GM23338 (cell line): Measurements from ENCODE around the gene UGP2. TPM values are rescaled to one million over a fixed set of nuclear protein-coding genes. Genes with fewer than 3 reads are reported as not detected.
A peak's percentile ranks its signal among the peaks of the same experiment; 100 is the strongest.

Experiments used
- ATAC-seq: fragments of 200-7000 bp; cut with Tn5 transposase; 3 replicates; pipeline ENCODE4 v1.9.1; 2020
- DNase-seq: peaks from one replicate; pipeline ENCODE4 v3.0.0-alpha.2; 2015; ENCODE audit warnings: low spot score
- H2AFZ ChIP-seq: fragments of 200-600 bp; sonication (generic); 2 replicates; pipeline ENCODE4 v1.8.0; 2016; ENCODE audit warnings: antibody characterized with exemption, mild to moderate bottlenecking, moderate library complexity
- H3F3A ChIP-seq: fragments of 200-600 bp; sonication (generic); replicated peaks from 2 replicates; pipeline ENCODE4 v1.8.0; 2017; ENCODE audit warnings: antibody characterized with exemption, mixed run types, low read depth
- H3K27ac ChIP-seq: fragments of 200-600 bp; sonication (generic); 2 replicates; pipeline ENCODE4 v1.6.1; 2016; ENCODE audit warnings: low read depth
- H3K27me3 ChIP-seq: fragments of 200-600 bp; sonication (generic); 2 replicates; pipeline ENCODE4 v1.8.0; 2016; ENCODE audit warnings: mild to moderate bottlenecking, mixed run types, moderate library complexity; ENCODE audit not compliant: insufficient read depth
- H3K36me3 ChIP-seq: fragments of 200-600 bp; sonication (generic); 2 replicates; pipeline ENCODE4 v1.8.0; 2016; ENCODE audit warnings: mild to moderate bottlenecking; ENCODE audit not compliant: insufficient read depth
- H3K4me1 ChIP-seq: fragments of 200-600 bp; sonication (generic); 2 replicates; pipeline ENCODE4 v1.8.0; 2016; ENCODE audit warnings: mild to moderate bottlenecking, moderate library complexity; ENCODE audit not compliant: insufficient read depth
- H3K4me2 ChIP-seq: fragments of 200-600 bp; sonication (generic); 2 replicates; pipeline ENCODE4 v1.7.1; 2017; ENCODE audit warnings: mixed run types
- H3K4me3 ChIP-seq: fragments of 200-600 bp; sonication (generic); 2 replicates; pipeline ENCODE4 v1.6.1; 2016; ENCODE audit warnings: mixed run types
- H3K79me2 ChIP-seq: fragments of 200-600 bp; sonication (generic); replicated peaks from 2 replicates; pipeline ENCODE4 v1.8.0; 2017; ENCODE audit warnings: mild to moderate bottlenecking; ENCODE audit not compliant: insufficient read depth
- H3K9me2 ChIP-seq: fragments of 200-600 bp; sonication (generic); 2 replicates; pipeline ENCODE4 v1.8.0; 2017; ENCODE audit not compliant: insufficient read depth
- H4K20me1 ChIP-seq: fragments of 200-600 bp; sonication (generic); replicated peaks from 2 replicates; pipeline ENCODE4 v1.8.0; 2017; ENCODE audit warnings: mild to moderate bottlenecking; ENCODE audit not compliant: insufficient read depth
- H3K27ac Mint-ChIP-seq: 2 replicates; pipeline ENCODE4 v1.8.0; 2020; ENCODE audit warnings: inconsistent platforms, mild to moderate bottlenecking, moderate library complexity, mixed read lengths
- H3K27me3 Mint-ChIP-seq: 3 replicates; pipeline ENCODE4 v1.8.0; 2022; ENCODE audit warnings: low read depth, mild to moderate bottlenecking, moderate library complexity, mixed read lengths, inconsistent platforms; ENCODE audit not compliant: insufficient read depth, poor library complexity
- H3K36me3 Mint-ChIP-seq: 3 replicates; pipeline ENCODE4 v1.8.0; 2021; ENCODE audit warnings: low read depth, mild to moderate bottlenecking, inconsistent platforms, moderate library complexity, mixed read lengths
- H3K4me1 Mint-ChIP-seq: 3 replicates; pipeline ENCODE4 v1.8.0; 2020; ENCODE audit warnings: mild to moderate bottlenecking, inconsistent platforms, mixed read lengths
- H3K4me3 Mint-ChIP-seq: 3 replicates; pipeline ENCODE4 v1.8.0; 2021; ENCODE audit warnings: moderate library complexity, mild to moderate bottlenecking, inconsistent platforms, mixed read lengths
- H3K9me3 Mint-ChIP-seq: 3 replicates; pipeline ENCODE4 v1.8.0; 2020; ENCODE audit warnings: moderate library complexity, mild to moderate bottlenecking, inconsistent platforms, mixed read lengths
- CREB1 ChIP-seq: fragments of 250-450 bp; sonication (Bioruptor Pico); IDR thresholded peaks from 2 replicates; pipeline ENCODE4 v1.5.0; 2020; ENCODE audit warnings: low read depth, mild to moderate bottlenecking, moderate library complexity
- CTCF ChIP-seq, 2 experiments: fragments of 200-600 bp in 1 of 2; sonication (generic) in 1 of 2; conservative IDR thresholded peaks; 2 replicates each; pipeline versions ENCODE4 v1.5.1 to v1.6.1; 2016 to 2017; ENCODE audit warnings: antibody characterized with exemption in 2 of 2, low read depth in 2 of 2, mild to moderate bottlenecking in 2 of 2, moderate library complexity in 1 of 2
- ETS1 ChIP-seq: IDR thresholded peaks from 2 replicates; pipeline ENCODE4 v1.6.1; 2016; ENCODE audit warnings: antibody characterized with exemption
- EZH2 ChIP-seq: fragments of 200-600 bp; sonication (generic); IDR thresholded peaks from one replicate; pipeline ENCODE4 v1.8.0; 2017; ENCODE audit warnings: antibody characterized with exemption, mild to moderate bottlenecking, low read depth; ENCODE audit not compliant: unreplicated experiment
- NANOG ChIP-seq: IDR thresholded peaks from 2 replicates; pipeline ENCODE4 v1.6.1; 2016; ENCODE audit warnings: antibody characterized with exemption, borderline replicate concordance
- POLR2AphosphoS5 ChIP-seq: IDR thresholded peaks from 2 replicates; pipeline ENCODE4 v1.6.1; 2016; ENCODE audit warnings: antibody characterized with exemption, low read depth
- REST ChIP-seq: IDR thresholded peaks from one replicate; pipeline ENCODE4 v1.6.1; 2018; ENCODE audit warnings: antibody characterized with exemption; ENCODE audit not compliant: unreplicated experiment
- ZNF114 ChIP-seq: fragments of 250-450 bp; sonication (Bioruptor Pico); IDR thresholded peaks from 2 replicates; pipeline ENCODE4 v1.5.0; 2020; ENCODE audit warnings: mild to moderate bottlenecking, moderate library complexity
- ZNF331 ChIP-seq: fragments of 250-450 bp; sonication (Bioruptor Pico); IDR thresholded peaks from 2 replicates; pipeline ENCODE4 v1.5.0; 2020; ENCODE audit warnings: low read depth, mild to moderate bottlenecking, moderate library complexity
- polyA plus RNA-seq: library from polyadenylated mRNA; unstranded; fragments of >200 nt; fragmentation: Nextera tagmentation; extraction: Ambion mirVana; gene quantifications from 2 replicates; pipeline ENCODE4 v1.2.1, GENCODE V29; 2016
- total RNA-seq: library from RNA; depleted of rRNA; stranded (reverse); fragments of >200 nt; shearing (Covaris generic); gene quantifications from 2 replicates; pipeline ENCODE4 v1.2.3, GENCODE V29; 2014

The UGP2 gene
- total and polyA plus RNA-seq, 2 experiments from 2014 or later: 744 to 943 TPM

- H3K4me1 ChIP-seq: peaks cover 24% of the 10 kb centered on the region
- no peak overlapping the region for H2AFZ ChIP-seq
- Mint-ChIP-seq H3K9me3 (peaks cover 3% of the 10 kb centered on the region; the same call in 1 of the 3 replicates), H3K4me1 (peaks cover 52% of the 10 kb centered on the region), H3K4me3 (peak overlapping the region; percentile 100), H3K27me3 (peaks cover 8% of the 10 kb centered on the region), H3K27ac (peak overlapping the region; percentile 97), H3K36me3 (peaks cover 47% of the 10 kb centered on the region)
- H3F3A ChIP-seq: peaks cover 7% of the 10 kb centered on the region; the same call in 1 of the 2 replicates
- ATAC-seq (no peak), DNase-seq (no peak)
- no peaks in the 10 kb centered on the region for H3K9me2 ChIP-seq
- H3K27me3 ChIP-seq: no peaks in the 10 kb centered on the region
- H3K27ac ChIP-seq: peak overlapping the region; percentile 98
- peak; percentile 12; the same call in 1 of the 2 replicates for TF ChIP-seq POLR2AphosphoS5
- TF ChIP-seq NANOG: no peak
- H3K79me2 ChIP-seq: peaks cover 74% of the 10 kb centered on the region
- peaks cover 14% of the 10 kb centered on the region; the same call in 1 of the 2 replicates for H4K20me1 ChIP-seq
- H3K4me3 ChIP-seq: peak overlapping the region; percentile 87
- H3K36me3 ChIP-seq: no peaks in the 10 kb centered on the region
- H3K4me2 ChIP-seq: peak overlapping the region; percentile 87
Measured at GRCh38 chr2:63843093-63843492, 1.4 kb downstream of the UGP2 start.

- Histone ChIP-seq H3K9me2 (no peaks in the 10 kb centered on the region), H3F3A (peaks cover 7% of the 10 kb centered on the region; the same call in 1 of the 2 replicates), H3K27ac (peak overlapping the region; percentile 98), H3K4me3 (peak overlapping the region; percentile 87), H3K4me2 (peak overlapping the region; percentile 87), H3K4me1 (peaks cover 20% of the 10 kb centered on the region), H4K20me1 (peaks cover 14% of the 10 kb centered on the region; the same call in 1 of the 2 replicates), H3K79me2 (peaks cover 79% of the 10 kb centered on the region), H3K36me3 (no peaks in the 10 kb centered on the region), H3K27me3 (no peaks in the 10 kb centered on the region), H2AFZ (no peak overlapping the region)
- no peak for ATAC-seq
- H3K4me3 Mint-ChIP-seq: peak overlapping the region; percentile 100
- DNase-seq: no peak
- H3K9me3 Mint-ChIP-seq: peaks cover 3% of the 10 kb centered on the region; the same call in 1 of the 3 replicates
- peak overlapping the region; percentile 90 for H3K27ac Mint-ChIP-seq
- H3K27me3 Mint-ChIP-seq: peaks cover 8% of the 10 kb centered on the region
- peaks cover 50% of the 10 kb centered on the region for H3K4me1 Mint-ChIP-seq
- peaks cover 47% of the 10 kb centered on the region for H3K36me3 Mint-ChIP-seq
- TF ChIP-seq REST (no peak), NANOG (no peak), ZNF114 (CRISPR knock-in tag) (no peak), ETS1 (no peak), CTCF (conservative IDR thresholded peaks at IDR 0.05; ENCODE audit: low read depth in 2 of 2) (no peak), EZH2 (no peak), ZNF331 (CRISPR knock-in tag) (no peak), CREB1 (CRISPR knock-in tag) (no peak)
Measured at GRCh38 chr2:63843791-63844190, 2.1 kb downstream of the UGP2 start.
